ENCODE results near the gene FSCN2. TPM values are rescaled to one million over a fixed set of nuclear protein-coding genes. Genes with fewer than 3 reads are reported as not detected.

The FSCN2 gene
- total RNA-seq, 2 donors from 2014 or later = 1.0 to 1.8 TPM

DNA sequence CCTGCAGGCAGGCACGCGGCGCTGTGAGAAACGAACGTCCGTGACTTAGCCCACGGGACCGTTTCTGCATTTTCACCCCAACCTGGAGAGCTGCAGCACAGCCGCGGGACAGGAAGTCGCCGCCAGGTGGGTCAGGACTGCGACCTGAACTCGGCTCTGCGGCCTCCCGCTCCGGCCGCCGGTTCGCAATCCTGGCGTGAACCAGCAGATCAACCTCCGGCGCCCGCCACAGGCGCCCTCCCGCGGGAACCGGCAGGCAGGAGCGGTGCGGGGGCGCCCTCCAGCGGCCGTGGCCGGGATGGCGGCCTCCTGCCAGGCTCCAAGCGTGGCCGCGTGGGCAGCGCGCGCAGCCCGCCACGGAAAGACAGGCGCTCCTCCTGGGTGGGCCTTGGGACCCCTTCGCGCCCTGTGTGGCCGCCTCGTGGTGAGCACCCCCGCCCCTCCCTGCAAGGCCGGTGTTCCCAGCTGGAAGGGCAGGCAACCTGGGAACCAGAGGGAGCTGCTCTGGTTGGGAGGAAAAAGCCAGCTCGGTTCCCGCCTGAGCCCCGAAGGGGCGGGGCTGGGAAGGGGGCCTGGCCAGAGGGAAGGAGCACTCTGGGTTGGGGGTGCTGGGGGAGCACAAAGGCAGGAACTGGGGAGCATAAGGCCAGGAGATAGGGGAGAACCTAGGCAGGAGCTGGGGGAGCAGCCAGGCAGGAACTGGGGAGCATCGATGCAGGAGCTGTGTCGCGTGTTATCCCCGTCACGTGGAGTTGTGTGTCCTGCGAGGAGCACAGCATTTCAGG lies 43.8 kb upstream of the FSCN2 start:
- WGBS, 2 experiments (ENCODE audit: insufficient coverage in 1 of 2, insufficient read length in 1 of 2) = 10 to 15% methylated on average over 38 to 60 of the region's 60 CpGs
- Mint-ChIP-seq H3K4me1 (peaks cover 1% of the 10 kb centered on the region), H3K4me3 (peak overlapping the region; percentile 46), H3K27me3 (ENCODE audit: insufficient read depth) (peaks cover 47% of the 10 kb centered on the region), H3K9me3 (peaks cover 3% of the 10 kb centered on the region), H3K36me3 (ENCODE audit: low read depth) (no peaks in the 10 kb centered on the region), H3K27ac (no peak overlapping the region)
- Histone ChIP-seq H3K27me3 (ENCODE audit: control insufficient read depth, insufficient read depth, low read length, poor library complexity, severe bottlenecking) (peaks cover 38% of the 10 kb centered on the region), H3K9ac (ENCODE audit: extremely low read depth, low read length, poor library complexity, severe bottlenecking) (peak overlapping the region; percentile 57), H3K4me3 (ENCODE audit: low read length) (peak overlapping the region; percentile 64), H3K36me3 (ENCODE audit: control insufficient read depth, insufficient read depth, low read length) (no peaks in the 10 kb centered on the region), H3K4me1 (ENCODE audit: control insufficient read depth, insufficient read depth, low read length) (peaks cover 10% of the 10 kb centered on the region), H3K27ac (ENCODE audit: low read depth, low read length) (no peak overlapping the region), H3K9me3 (ENCODE audit: control insufficient read depth, low read length) (no peaks in the 10 kb centered on the region)
- TF ChIP-seq, protein P1, sequence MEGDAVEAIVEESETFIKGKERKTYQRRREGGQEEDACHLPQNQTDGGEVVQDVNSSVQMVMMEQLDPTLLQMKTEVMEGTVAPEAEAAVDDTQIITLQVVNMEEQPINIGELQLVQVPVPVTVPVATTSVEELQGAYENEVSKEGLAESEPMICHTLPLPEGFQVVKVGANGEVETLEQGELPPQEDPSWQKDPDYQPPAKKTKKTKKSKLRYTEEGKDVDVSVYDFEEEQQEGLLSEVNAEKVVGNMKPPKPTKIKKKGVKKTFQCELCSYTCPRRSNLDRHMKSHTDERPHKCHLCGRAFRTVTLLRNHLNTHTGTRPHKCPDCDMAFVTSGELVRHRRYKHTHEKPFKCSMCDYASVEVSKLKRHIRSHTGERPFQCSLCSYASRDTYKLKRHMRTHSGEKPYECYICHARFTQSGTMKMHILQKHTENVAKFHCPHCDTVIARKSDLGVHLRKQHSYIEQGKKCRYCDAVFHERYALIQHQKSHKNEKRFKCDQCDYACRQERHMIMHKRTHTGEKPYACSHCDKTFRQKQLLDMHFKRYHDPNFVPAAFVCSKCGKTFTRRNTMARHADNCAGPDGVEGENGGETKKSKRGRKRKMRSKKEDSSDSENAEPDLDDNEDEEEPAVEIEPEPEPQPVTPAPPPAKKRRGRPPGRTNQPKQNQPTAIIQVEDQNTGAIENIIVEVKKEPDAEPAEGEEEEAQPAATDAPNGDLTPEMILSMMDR (conservative IDR thresholded peaks at IDR 0.05) = peak; percentile 99
- DNase-seq = peak; percentile 99

DNA sequence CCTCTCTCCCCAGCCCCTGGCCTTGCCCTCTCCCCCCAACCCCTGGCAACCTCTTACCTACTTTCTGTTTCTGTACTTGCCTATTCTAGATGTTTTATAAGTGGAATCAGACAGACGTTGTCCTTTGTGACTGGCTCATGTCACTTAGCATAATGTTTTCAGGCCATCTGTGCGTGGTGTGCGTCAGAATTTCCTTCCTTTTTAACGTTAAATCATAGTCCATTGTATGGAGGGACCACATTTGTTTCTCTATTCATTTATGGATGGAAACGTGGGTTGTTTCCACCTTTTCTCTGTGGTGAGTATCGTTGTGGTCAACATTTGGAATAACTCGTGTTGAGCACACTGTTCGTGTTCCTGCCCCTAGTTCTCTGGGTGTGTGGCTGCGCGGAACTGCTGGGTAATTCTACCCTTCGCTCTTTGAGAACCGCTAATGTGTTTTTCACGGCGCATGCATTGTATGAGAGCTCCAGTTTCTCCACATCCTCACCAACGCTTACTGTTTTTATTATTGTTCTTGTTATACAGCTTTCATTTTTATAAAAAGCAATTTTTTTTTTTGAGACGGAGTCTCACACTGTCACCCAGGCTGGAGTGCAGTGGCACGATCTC lies 41.9 kb upstream of the FSCN2 start:
- peaks cover 10% of the 10 kb centered on the region for H3K4me1 ChIP-seq (ENCODE audit: control insufficient read depth, insufficient read depth, low read length)
- Mint-ChIP-seq H3K4me3 (no peak overlapping the region), H3K27ac (no peak overlapping the region), H3K36me3 (ENCODE audit: low read depth) (no peaks in the 10 kb centered on the region), H3K9me3 (peaks cover 3% of the 10 kb centered on the region), H3K4me1 (peaks cover 6% of the 10 kb centered on the region), H3K27me3 (ENCODE audit: insufficient read depth) (peaks cover 37% of the 10 kb centered on the region)
- no peak overlapping the region for H3K9ac ChIP-seq (ENCODE audit: extremely low read depth, low read length, poor library complexity, severe bottlenecking)
- peaks cover 27% of the 10 kb centered on the region for H3K27me3 ChIP-seq (ENCODE audit: control insufficient read depth, insufficient read depth, low read length, poor library complexity, severe bottlenecking)
- no peak overlapping the region for H3K27ac ChIP-seq (ENCODE audit: low read depth, low read length)
- no peak overlapping the region for H3K4me3 ChIP-seq (ENCODE audit: low read length)
- no peak for DNase-seq
- no peaks in the 10 kb centered on the region for H3K36me3 ChIP-seq (ENCODE audit: control insufficient read depth, insufficient read depth, low read length)
- 89 to 92% methylated on average over 13 to 17 of the region's 17 CpGs for WGBS, 2 experiments (ENCODE audit: insufficient coverage in 1 of 2, insufficient read length in 1 of 2)
- H3K9me3 ChIP-seq (ENCODE audit: control insufficient read depth, low read length) = no peaks in the 10 kb centered on the region
- TF ChIP-seq, protein P1 (conservative IDR thresholded peaks at IDR 0.05) = no peak

DNA sequence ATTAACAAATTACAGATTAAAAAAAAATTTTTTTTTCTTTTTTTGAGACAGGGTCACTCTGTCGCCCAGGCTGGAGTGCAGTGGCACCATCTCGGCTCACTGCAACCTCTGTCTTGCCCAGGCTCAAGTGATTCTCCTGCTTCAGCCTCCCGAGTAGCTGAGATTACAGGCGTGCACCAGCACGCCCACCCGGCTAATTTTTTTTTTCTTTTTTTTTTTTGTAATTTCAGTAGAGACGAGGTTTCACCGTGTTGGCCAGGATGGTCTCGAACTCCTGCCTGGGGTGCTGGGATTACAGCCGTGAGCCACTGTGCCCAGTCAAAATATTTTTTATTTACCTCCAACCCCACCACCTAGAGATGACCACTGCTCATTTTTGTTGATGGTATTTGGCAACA lies 41.1 kb upstream of the FSCN2 start:
- Mint-ChIP-seq H3K4me3 (no peak overlapping the region), H3K9me3 (no peaks in the 10 kb centered on the region), H3K36me3 (ENCODE audit: low read depth) (no peaks in the 10 kb centered on the region), H3K27me3 (ENCODE audit: insufficient read depth) (peaks cover 33% of the 10 kb centered on the region), H3K4me1 (peaks cover 7% of the 10 kb centered on the region), H3K27ac (no peak overlapping the region)
- H3K9ac ChIP-seq (ENCODE audit: extremely low read depth, low read length, poor library complexity, severe bottlenecking) = no peak overlapping the region
- H3K27me3 ChIP-seq (ENCODE audit: control insufficient read depth, insufficient read depth, low read length, poor library complexity, severe bottlenecking) = peaks cover 21% of the 10 kb centered on the region
- DNase-seq = no peak
- no peaks in the 10 kb centered on the region for H3K9me3 ChIP-seq (ENCODE audit: control insufficient read depth, low read length)
- no peak overlapping the region for H3K27ac ChIP-seq (ENCODE audit: low read depth, low read length)
- no peaks in the 10 kb centered on the region for H3K36me3 ChIP-seq (ENCODE audit: control insufficient read depth, insufficient read depth, low read length)
- peaks cover 10% of the 10 kb centered on the region for H3K4me1 ChIP-seq (ENCODE audit: control insufficient read depth, insufficient read depth, low read length)
- H3K4me3 ChIP-seq (ENCODE audit: low read length) = no peak overlapping the region
- TF ChIP-seq, protein P1 (conservative IDR thresholded peaks at IDR 0.05) = no peak
- 78 to 98% methylated on average over 6 to 10 of the region's 10 CpGs for WGBS, 2 experiments (ENCODE audit: insufficient coverage in 1 of 2, insufficient read length in 1 of 2)

Data from endodermal cell (in vitro differentiated cells).